Measurements from ENCODE around the gene BTNL9.

- TF ChIP-seq EZH2phosphoT487 (IDR thresholded peaks at IDR 0.05; ENCODE audit: borderline replicate concordance, low read depth): no peak
- TF ChIP-seq TEAD4 (IDR thresholded peaks at IDR 0.05; ENCODE audit: borderline replicate concordance, insufficient read depth): no peak
- TF ChIP-seq MXI1 (IDR thresholded peaks at IDR 0.05; ENCODE audit: low read depth, low read length): no peak
- TF ChIP-seq CTCF (IDR thresholded peaks at IDR 0.05): no peak
- TF ChIP-seq MEF2A (IDR thresholded peaks at IDR 0.05; ENCODE audit: borderline replicate concordance, low read depth): no peak
- no peak for TF ChIP-seq RCOR1 (IDR thresholded peaks at IDR 0.05; ENCODE audit: low read length)
- TF ChIP-seq FOXJ3 (CRISPR knock-in tag; IDR thresholded peaks at IDR 0.05): no peak
- no peak for TF ChIP-seq USF2 (IDR thresholded peaks at IDR 0.05; ENCODE audit: borderline replicate concordance, low read depth, low read length)
- no peak for TF ChIP-seq TAF1 (IDR thresholded peaks at IDR 0.05; ENCODE audit: borderline replicate concordance, low read depth, low read length)
- no peak for TF ChIP-seq IRF3 (IDR thresholded peaks at IDR 0.05; ENCODE audit: low read depth, low read length)
- no peak for TF ChIP-seq RFX5 (IDR thresholded peaks at IDR 0.05; ENCODE audit: low read length)
Measured at GRCh38 chr5:181047921-181048320, 7.9 kb downstream of the BTNL9 start.

All from SK-N-SH (cell line).